ENCODE data around the gene PNLIP.

Gene PNLIP

GRCh38 chr10:116545756-116546155 lies at the start of gene PNLIP:
PNLIP (plus strand) TSS chr10:116545931; CDS start chr10:116546093, 162 bp downstream.
- FAIRE-seq (no peak), DNase-seq (ENCODE audit: insufficient read length, low spot score) (no peak)
- TF ChIP-seq POLR2A (IDR thresholded peaks at IDR 0.05; ENCODE audit: low read depth, low read length) = no peak

- no peak for TF ChIP-seq POLR2A (IDR thresholded peaks at IDR 0.05; ENCODE audit: low read depth, low read length)
- no peak for DNase-seq (ENCODE audit: insufficient read length, low spot score)
- FAIRE-seq = no peak
These were observed 40.9 kb upstream of the PNLIP start for GRCh38 chr10:116504786-116505185.

- no peak for TF ChIP-seq POLR2A (IDR thresholded peaks at IDR 0.05; ENCODE audit: low read depth, low read length)
- FAIRE-seq (no peak), DNase-seq (ENCODE audit: insufficient read length, low spot score) (no peak)
These were observed 35.2 kb upstream of the PNLIP start for GRCh38 chr10:116510565-116510964.

GRCh38 chr10:116511365-116511764 lies 34.4 kb upstream of the PNLIP start:
- FAIRE-seq (no peak), DNase-seq (ENCODE audit: insufficient read length, low spot score) (no peak)
- no peak for TF ChIP-seq POLR2A (IDR thresholded peaks at IDR 0.05; ENCODE audit: low read depth, low read length)

- FAIRE-seq (no peak), DNase-seq (ENCODE audit: insufficient read length, low spot score) (no peak)
- no peak for TF ChIP-seq POLR2A (IDR thresholded peaks at IDR 0.05; ENCODE audit: low read depth, low read length)
These were observed 24.1 kb upstream of the PNLIP start for GRCh38 chr10:116521424-116522290.

- FAIRE-seq (no peak), DNase-seq (ENCODE audit: insufficient read length, low spot score) (no peak)
- no peak for TF ChIP-seq POLR2A (IDR thresholded peaks at IDR 0.05; ENCODE audit: low read depth, low read length)
These were observed 22.8 kb upstream of the PNLIP start for GRCh38 chr10:116522803-116523381.

GRCh38 chr10:116524736-116525135 lies 21.0 kb upstream of the PNLIP start:
- no peak for TF ChIP-seq POLR2A (IDR thresholded peaks at IDR 0.05; ENCODE audit: low read depth, low read length)
- FAIRE-seq = no peak

GRCh38 chr10:116526219-116526618 lies 19.5 kb upstream of the PNLIP start:
- FAIRE-seq (no peak), DNase-seq (ENCODE audit: insufficient read length, low spot score) (no peak)
- TF ChIP-seq POLR2A (IDR thresholded peaks at IDR 0.05; ENCODE audit: low read depth, low read length) = no peak

More at GRCh38 chr10:116524736-116525135, 21.0 kb upstream of the PNLIP start:
- DNase-seq (ENCODE audit: insufficient read length, low spot score) = no peak

GRCh38 chr10:116536810-116537209 lies 8.9 kb upstream of the PNLIP start:
- TF ChIP-seq POLR2A (IDR thresholded peaks at IDR 0.05; ENCODE audit: low read depth, low read length) = no peak
- FAIRE-seq (no peak), DNase-seq (ENCODE audit: insufficient read length, low spot score) (no peak)

- no peak for TF ChIP-seq POLR2A (IDR thresholded peaks at IDR 0.05; ENCODE audit: low read depth, low read length)
- FAIRE-seq (no peak), DNase-seq (ENCODE audit: insufficient read length, low spot score) (no peak)
These were observed 7.3 kb upstream of the PNLIP start for GRCh38 chr10:116538456-116538855.

- no peak for FAIRE-seq
- TF ChIP-seq POLR2A (IDR thresholded peaks at IDR 0.05; ENCODE audit: low read depth, low read length) = no peak
- DNase-seq (ENCODE audit: insufficient read length, low spot score) = no peak
These were observed 6.7 kb upstream of the PNLIP start for GRCh38 chr10:116538992-116539391.

GRCh38 chr10:116540814-116541213 lies 4.9 kb upstream of the PNLIP start:
- TF ChIP-seq POLR2A (IDR thresholded peaks at IDR 0.05; ENCODE audit: low read depth, low read length) = no peak
- DNase-seq (ENCODE audit: insufficient read length, low spot score) = no peak
- no peak for FAIRE-seq

- TF ChIP-seq POLR2A (IDR thresholded peaks at IDR 0.05; ENCODE audit: low read depth, low read length) = no peak
- no peak for DNase-seq (ENCODE audit: insufficient read length, low spot score)
- FAIRE-seq = no peak
These were observed 3.6 kb upstream of the PNLIP start for GRCh38 chr10:116542007-116542677.

- no peak for FAIRE-seq
- TF ChIP-seq POLR2A (IDR thresholded peaks at IDR 0.05; ENCODE audit: low read depth, low read length) = no peak
- no peak for DNase-seq (ENCODE audit: insufficient read length, low spot score)
These were observed 609 bp upstream of the PNLIP start for GRCh38 chr10:116545122-116545521.

All from H54 (cell line).